Measurements from ENCODE around the gene P4HA3.

- TF ChIP-seq POLR2A (IDR thresholded peaks at IDR 0.05) (no peak), CTCF (IDR thresholded peaks at IDR 0.05) (no peak)
These were observed 12.4 kb downstream of the P4HA3 start for GRCh38 chr11:74299015-74299414.

All from adrenal gland (tissue), 5 donors.